ENCODE data around the gene HIRA.
"Not testable (repeated sequence)": the region's sequence is repeated elsewhere in the genome, so short reads cannot be mapped to it uniquely, and the experiment has no call there.

The HIRA gene

DNA sequence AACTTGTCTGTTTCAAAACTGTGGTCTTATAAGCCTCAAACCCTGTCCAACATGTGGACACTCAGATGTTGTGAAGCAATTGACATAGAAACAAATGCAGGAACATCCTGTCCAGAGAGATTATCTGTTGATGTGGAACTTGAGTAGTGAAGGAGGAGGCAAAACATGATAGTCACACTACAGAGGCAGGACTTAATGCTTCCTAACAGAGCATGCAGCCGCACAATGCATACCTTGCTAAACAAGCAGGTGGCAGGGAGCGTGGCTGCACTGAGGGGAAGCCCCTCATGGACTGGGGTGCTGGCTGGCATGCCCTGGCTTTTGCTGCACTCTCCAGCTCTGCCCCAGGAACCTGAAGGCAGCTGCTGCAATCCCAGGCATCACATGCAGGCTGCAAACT is 10.6 kb upstream of the HIRA start:
- no peak for DNase-seq

DNA sequence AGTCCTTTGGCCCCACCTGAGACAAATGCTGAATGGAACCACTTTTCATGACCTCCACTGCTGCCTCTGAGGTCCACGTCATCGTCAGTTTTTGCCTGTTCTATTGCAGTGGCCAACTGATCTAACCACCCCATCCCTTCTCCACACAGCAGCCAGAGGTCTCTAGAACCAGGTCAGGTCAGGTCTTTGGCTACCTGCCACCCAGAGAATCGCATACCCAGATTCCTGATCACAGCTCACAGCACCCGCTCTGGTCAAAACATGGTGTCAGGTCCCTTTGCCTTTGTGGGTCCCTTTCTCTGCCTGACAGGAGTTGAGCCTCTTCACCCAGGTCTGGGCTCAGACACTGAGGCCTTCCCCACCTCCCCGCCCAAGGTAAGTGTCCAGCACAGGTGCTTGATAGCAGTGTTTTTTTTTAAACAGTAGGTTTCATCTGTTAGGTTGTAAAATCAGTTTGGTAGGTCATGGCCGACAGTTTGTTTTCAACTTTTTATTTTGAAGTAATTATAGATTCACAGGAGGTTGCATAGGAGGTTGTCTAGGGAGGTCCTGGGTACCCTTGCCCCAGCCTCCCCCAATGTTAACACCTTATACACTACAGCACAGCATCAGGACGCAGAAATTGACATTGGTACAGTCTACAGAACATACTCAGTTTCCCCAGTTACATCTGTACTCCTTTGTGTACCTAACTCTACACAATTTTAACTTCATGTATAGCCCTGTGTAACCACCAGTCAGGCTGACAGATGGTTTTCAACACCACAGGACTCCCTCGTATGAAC is 9.1 kb upstream of the HIRA start:
- no peak for DNase-seq

DNA sequence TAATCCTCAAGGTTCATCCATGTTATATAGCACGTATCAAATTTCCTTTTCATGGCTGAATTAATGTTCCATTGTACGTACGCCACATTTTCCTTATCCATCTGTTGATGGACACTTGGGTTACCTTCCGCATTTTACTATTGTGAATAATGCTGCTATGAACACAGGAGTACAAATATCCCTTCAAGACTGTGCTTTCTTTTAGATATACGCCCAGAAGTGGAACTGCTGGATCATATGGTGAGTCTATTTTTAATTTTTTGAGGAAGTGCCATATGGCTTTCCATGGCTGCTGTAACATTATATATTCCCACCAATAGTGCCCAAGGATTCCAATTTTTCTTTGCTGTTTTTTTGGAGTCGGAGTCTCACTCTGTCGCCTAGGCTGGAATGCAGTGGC is 6.8 kb upstream of the HIRA start:
- no peak for DNase-seq

DNA sequence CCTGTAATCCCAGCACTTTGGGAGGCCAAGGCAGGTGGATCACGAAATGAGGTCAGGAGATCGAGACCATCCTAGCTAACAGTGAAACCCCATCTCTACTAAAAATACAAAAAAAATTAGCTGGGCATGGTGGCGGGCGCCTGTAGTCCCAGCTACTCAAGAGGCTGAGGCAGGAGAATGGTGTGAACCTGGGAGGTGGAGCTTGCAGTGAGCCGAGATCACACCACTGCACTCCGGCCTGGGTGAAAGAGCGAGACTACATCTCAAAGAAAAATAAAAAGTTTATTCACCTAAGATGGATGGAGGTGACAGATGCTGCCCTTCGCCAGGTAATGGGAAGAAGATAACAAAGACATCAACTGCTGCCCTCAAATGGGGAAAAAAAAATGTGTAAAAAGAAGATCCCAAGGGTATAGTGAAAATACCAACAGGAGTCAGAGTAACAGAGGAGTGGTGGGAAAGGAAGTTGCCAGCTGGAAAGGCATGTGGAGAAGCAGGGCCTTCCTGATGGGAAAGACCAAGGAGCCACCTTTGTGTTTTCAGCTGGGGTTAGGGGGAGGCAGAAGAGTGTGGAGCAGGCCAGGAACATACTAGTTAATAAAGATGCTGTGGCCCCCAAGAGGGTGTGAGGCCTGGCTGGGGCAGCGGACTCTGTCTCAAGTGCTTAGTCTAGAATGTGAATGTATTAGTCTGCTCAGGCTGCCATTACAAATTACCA is 5.1 kb upstream of the HIRA start:
- not testable (repeated sequence) for DNase-seq

DNA sequence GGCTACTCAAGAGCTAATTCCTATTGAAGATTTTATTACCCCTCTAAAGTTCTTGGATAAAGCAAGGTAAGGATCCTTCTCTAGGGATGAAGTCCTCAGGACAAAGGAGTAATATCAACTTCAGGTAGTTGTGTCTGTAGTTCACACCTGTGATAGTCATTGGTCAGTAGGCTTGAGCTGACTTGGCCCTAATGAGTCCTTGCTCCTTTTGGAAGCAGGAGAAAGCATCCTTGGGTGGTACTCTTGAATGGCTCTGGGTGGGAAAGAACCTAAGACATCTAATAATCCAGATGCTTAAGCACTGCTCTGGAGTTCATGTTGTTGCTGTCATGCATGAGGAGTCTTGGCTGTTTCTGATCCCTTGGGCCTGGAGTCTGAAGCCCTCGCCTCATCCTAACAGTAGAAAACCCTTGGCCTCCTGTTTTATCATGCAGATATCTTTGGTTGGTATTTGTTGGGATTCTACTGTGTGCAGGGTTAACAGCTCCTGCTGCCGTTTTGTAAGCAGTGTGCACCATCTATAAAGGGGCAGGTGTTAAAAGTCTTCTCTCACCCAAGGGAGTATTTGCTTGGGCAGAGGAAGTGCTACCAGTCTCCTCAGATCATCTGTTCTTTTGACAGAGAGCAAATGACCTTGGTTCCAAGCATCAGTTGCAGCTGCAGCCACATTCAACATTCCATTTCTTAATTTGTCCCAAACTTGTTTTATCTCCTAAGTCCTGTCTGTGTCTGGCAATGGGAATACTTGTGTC is 3.5 kb upstream of the HIRA start:
- DNase-seq: no peak

DNA sequence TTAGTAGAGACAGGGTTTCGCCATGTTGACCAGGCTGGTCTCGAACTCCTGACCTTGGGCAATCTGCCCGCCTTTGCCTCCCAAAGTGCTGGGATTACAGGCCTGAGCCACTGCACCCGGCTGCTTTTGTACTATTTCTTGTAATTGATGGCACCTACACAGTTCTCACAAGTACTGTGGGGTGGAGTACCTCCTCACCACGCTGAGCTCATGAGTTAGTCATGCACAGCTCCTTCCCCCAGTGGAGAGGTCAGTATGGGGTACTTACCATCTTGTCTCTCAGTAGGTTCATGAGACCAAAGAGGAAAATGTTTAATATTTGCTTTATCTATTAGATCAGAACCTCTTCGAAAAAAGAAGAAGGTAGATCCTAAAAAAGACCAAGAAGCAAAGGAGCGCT is 2.9 kb upstream of the HIRA start:
- no peak for DNase-seq

DNA sequence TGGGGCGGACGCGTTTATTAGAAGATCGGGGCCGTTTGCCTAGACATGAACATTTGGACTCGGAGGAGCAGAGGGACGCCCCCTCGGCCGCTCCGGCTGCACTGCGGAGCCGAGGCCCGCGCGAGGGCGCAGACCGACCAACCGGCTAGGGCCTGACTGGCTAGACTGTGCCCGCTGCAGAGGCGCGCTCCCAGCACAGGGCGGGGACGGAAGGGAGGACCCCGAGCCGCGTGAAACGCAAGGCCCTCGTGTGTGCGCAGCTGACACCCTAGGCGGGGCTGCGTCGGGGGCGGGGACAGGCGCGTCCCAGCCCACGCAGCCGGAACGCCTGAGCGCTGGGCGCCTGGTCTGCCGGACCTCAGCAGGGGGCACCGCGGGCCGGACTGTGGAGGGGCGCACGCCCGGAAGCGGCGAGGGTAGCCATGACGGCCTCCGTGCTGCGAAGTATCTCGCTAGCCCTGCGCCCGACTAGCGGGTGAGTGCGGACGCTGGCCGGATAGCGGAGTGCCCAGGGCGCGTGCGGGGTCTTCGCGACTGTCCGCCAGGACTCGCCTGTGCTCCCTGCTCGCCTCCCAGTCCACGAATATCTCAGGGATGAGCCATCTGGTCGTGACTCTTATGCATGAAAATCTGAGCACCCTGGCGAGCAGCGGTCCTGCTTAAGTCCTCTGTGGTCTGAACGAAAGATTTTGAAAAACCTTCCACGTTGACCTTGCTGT is 759 bp upstream of the HIRA start, which contains the start of gene MRPL40:
TSS of gene MRPL40 (plus strand) at position 413 of the 719 bp plus-strand sequence. CDS start at position 423, 10 bp downstream.
- DNase-seq: peak; percentile 81

DNA sequence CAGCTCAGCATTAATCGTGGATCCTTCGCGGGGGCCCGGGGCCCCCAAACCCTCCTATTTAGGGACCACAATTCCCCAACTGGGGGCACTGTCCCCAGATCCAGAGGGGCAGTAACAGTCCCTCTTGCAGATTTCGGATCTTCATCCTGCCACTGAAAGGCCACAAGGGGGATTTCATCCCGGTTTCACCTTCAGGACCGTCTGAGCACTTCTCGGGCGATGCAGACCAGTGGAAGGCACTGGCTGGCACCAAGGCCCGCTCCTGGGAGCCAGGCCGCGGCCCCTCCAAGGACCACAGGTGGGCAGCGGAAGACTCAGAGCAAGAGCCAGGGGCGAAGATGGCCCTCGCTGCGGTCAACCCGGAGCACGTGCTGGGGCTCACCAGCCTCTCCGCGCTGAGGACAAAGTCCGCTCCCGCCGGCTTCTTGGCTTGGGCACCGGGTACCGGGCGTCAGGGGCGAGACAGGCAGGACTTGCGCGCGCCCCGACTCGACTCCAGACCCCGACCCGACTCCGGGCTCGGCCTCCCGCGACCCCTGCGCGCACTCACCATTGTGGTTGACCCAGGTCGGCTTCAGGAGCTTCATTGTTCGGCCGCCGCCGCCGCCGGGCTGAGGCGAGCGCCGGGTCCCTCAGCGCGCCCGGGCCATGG is 517 bp downstream of the HIRA start:
- DNase-seq: no peak

DNA sequence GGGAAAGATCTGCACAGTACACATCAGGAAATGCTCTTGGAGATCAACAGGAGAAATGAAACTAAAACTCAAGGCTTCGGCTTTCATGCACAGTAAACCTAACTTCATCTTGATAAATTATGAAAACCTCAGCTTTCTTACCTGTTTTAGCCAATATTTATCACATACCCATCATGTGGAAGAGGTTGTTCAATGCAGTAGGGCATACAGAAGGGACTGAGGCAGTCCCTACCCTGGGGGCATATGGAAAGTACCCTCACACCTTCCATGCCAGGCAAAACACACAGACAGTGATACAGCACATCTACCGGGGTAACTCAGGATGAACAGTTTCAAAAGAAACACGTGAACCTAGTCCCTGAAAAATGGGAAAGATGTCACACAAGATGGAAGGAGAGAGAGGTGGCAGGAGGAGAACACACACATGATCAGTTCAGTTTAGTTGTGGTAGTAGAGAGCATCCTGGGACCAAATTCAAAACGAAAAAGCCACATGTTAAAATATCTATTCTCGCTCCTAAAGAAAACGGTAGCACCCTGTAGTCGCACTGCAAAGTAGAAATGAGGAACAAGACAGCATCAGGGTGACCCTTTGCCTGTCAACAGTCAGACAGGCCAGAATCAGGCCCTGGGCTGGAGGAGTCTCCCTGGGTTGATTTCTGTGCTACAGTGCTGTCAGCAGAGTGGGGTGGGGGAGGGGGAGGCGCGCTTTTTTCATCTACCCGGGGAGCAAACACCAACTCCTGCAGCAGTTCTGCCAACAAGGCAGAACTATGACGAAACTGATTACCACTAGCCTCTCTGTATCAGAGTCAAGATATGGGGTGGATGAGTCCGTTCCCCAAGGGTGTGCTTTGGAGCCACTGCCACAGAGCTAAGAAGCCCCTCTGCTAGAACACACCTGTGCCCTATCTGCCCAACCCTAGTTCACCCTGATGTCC is 1.3 kb downstream of the HIRA start:
- DNase-seq: no peak

DNA sequence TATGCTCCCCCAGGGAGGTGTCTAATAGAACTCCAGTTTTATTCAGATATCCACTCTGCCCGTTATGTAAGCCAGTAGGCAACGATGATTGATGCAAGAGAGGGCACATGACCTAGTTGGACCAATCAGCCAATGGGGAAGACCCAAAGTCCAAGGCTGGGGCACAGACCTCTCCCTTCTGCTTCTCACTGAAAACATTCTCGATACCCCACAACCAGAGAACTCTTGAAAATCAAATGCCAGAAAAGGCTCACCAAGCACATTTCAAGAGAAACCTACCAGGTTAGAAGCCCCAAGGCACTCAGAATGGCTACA is 7.4 kb downstream of the HIRA start:
- no peak for DNase-seq

DNA sequence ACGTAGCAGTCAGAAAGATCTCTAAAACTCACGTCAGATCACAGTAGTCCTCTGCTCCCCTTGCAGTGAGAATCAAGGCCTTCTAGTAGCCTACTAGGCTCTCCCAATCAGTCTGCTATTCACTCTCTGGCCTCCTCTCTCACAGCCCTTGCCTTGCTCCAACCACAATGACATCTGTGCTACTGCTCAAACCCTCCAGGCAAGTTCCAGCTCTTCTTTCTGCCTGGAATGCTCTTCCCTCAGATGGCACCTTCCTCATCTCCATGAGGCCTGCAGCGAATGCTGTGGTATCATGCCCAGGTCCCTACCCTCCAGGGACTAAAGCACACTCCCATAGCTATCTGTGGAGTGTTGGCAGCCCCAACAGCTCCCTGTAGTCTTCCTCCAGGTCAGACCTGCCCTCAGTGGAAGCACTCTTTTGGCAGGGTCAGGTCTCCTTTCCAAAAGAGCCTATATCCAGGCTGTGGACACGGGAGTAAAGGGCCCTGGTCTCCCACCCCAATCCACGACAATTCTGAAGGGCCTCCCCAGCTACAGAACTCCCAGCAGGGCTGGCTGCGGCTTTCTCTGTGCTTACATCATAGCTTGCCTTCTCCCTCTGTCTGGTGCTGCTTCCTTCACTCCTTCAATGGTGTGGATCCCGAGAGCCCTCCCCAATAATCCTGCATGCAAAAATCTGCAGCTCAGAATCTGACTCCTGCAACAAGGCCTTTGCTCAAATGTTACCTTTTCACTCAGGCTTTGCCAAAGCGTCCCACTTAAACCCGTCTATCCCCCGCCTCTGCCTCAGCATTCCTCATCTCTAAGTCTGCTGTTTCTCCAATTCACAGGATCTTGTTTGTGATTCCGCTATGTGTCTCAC is 8.9 kb downstream of the HIRA start:
- DNase-seq: no peak

DNA sequence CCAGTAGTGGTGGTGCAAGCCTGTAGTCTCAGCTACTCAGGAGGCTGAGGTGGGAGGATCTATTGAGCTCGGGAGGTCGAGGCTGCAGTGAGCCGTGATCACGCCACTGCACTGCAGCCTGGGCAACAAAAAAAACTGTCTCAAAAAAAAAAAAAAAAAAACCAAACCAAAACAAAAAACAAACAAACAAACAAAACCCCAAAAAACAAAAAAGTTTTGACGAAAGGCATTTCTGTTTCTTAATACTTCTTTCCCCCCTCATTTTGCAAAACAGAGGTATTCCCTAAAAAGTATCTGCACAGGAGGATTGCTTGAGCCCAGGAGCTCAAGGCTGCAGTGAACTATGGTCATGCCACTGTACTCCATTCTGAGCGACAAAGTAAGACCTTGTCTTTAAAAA is 11.2 kb downstream of the HIRA start:
- no peak for DNase-seq

DNA sequence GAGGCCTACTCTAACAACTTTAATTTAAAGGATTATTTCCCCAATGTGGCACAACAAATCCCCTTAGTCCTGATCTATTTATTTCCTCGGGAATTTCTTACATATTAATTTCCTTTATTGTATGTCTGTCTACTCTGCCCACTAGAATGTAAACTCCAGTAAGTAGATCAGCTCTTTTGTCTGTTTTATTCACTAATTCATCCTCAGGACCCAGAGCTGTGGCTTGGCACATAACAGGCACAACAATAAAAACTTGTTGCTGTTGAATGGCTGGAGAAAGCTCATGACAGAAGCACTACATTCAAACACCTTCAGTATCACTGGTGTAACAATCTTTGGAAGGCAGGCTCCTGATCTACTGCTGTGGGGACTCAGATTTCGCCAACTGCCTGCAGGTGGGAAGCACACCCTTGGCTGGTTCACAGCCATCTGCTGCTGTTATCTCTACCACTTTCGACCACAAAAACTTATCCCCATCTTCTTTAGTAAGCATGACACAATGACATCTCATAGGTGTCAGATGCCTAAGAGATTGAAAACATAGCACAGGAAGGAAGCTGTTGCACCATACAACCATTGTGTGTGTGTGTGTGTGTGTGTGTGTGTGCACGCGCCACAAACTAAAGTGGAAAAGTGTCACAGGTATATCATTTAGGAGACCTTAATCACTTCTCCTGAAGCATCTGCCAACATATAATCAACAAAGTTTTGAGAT is 11.9 kb downstream of the HIRA start:
- DNase-seq: peak; percentile 11

DNA sequence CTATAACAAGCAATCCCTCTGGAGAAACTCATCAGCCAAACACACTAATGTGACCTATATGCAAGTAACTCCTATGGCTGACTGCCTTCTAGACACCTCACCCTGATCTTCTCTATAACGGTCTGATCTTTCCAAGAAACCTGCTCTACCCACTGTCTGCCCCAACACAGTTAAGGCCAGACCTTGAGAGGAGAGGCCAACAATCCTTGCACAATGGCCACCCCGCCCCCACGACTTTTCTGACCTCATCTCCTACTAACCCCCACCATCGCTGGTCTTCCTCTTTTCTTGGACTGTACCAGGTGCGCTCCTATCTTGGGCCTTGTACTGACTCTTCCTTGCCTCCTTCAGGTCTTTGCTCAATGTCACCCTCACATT is 12.5 kb downstream of the HIRA start:
- no peak for DNase-seq

DNA sequence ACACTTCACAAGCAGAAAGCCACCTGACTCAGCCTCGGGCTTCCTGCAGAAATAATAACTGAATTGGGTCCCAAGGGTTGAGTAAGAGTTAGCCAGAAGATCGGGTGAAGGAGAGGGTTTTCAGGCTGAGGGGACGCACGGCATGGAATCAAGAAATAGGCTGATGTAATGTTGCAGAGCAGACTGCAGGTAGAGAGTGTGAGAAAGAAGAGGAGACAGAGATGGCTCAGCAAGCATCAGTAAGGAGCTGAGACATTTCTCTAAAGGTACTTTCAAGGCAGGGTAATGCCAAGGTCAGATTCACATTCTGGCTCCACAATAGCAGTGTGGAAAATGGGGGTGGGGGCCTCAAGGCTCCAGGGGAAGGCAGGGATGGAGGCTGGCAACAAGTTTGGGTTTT is 18.6 kb downstream of the HIRA start:
- DNase-seq: no peak

DNA sequence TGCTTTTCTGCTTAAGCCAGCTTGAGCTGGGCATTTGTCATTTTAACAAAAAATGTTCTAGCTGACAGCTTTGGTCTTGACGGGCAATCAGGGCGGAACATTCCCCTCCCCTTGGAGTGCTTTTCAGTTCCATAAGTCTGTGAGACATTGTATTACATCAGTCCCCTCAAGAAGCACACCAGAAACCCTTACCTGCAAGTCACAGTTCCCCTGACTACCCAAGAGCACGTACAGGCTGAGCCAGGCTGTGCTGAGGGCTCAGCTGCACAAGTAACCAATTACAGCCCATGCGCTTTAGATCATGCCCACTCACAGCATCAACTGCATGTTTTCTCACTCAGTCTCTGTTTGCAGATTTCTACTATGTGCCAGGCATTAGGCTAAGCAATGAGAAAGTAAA is 19.1 kb downstream of the HIRA start:
- no peak for DNase-seq

DNA sequence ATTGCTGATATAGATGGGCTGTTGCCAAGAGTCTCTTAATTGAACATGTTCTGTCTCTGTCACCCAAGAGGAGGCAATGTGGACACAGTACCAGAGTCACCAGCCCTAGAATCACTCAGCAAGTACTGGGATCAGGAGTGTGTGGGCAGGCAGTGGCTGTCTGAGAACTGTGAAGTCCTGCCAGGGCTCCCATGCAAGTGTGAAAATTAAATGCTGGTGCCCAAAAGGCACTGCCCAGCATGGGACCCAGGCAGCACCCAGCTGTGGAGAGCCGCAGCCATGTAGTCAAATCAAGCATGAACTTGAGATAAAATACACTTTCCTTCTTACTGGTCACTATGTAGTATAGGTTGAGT is 19.9 kb downstream of the HIRA start:
- no peak for DNase-seq

DNA sequence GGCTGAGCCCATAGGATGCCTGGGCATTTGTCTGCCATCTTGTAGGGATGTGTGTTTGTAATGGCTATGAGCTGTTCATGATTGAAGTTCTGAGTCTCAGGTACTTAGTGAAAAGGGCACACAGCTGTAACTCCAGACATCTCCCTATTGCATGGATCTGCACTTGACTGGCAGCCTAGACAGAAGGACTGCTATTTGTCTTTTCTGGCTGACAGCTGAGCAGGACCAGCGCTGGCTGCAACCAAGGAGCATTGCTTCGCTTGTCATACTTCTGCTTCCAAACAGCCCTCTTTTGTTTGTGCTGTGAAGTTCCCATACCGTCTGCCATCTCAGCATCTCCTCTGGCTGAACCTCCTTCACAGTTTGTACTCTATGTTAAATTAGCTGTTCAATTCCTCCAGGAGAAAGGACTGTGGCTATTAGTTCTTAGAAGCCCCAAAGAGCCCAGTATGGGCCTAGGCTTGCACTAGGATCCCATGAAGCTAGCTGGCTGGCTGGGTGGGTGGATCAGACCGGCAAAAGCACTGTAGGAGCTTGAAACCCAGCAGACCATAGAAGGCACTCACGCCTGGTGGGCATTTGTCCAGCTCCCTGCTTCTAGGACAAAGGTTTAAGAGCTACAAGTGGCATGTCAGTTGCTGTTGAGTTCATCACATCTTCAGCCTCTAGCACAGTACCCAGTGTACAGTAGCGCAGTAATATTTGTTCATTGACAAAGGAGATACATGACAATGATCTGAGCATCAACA is 20.4 kb downstream of the HIRA start:
- no peak for DNase-seq
